GM12892 (cell line): ENCODE measurements around the gene ACTG1.
A peak's percentile ranks its signal among the peaks of the same experiment; 100 is the strongest.

Experiments
- DNase-seq: peaks from one replicate; pipeline ENCODE4 v3.0.0; 2011; ENCODE audit not compliant: insufficient read length
- FAIRE-seq: peaks from 2 replicates; lab custom pipeline; 2011; peaks lifted over from hg19 to GRCh38; lab: Jason Lieb, UNC
- POLR2A ChIP-seq: IDR thresholded peaks from 2 replicates; pipeline ENCODE4 v1.6.1; 2011; ENCODE audit warnings: low read depth, low read length, control low read depth
- POLR2AphosphoS5 ChIP-seq: IDR thresholded peaks from 2 replicates; pipeline ENCODE4 v1.6.1; 2011; ENCODE audit warnings: low read depth, low read length, control low read depth
- TAF1 ChIP-seq: IDR thresholded peaks from 2 replicates; pipeline ENCODE4 v1.6.1; 2011; ENCODE audit warnings: low read depth, mild to moderate bottlenecking, control low read depth, low read length, borderline replicate concordance

The ACTG1 gene

DNA sequence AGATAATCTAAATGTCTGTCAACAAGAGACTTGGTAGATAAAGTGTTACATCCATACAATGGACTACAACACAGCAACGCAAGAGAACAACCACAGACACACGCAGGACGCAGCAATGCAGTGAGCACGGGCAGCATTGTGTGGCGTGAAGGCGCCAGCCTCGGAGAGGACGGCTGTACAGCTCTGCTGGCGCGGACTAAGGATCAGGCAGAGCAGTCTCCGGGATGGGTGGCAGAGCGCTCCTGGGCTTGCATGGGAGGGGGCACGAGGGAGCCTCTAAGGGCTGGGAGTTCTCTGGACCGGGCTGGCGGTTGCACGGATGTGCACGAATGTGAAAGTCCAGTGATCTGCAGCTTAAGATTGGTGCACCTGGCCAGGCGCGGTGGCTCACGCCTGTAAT is 34.5 kb downstream of the ACTG1 start:
- DNase-seq (no peak), FAIRE-seq (no peak)
- TF ChIP-seq POLR2A (no peak), TAF1 (no peak), POLR2AphosphoS5 (no peak)

- TF ChIP-seq TAF1 (no peak), POLR2AphosphoS5 (no peak), POLR2A (no peak)
- no peak for FAIRE-seq
- no peak for DNase-seq
Measured at GRCh38 chr17:81477173-81477572, 35.4 kb downstream of the ACTG1 start.

DNA sequence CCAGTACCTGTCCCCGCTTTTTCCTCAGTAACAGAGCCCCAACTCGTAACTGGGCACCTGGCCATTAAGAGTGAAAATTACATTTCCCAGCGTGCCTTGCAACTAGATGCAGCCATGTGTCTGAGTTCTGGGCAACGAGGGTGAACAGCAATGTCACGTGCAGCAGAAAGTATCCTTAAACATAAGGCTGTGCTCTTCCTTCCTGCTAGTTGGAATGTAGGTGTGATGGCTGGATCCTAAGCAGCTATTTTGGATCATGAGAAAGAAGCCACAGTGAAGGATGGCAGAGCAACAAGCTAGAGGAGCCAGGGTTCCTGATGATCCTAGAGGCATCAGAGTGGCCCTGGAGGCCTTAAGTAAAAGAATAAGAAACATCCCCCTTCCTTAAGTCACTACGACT is 36.0 kb downstream of the ACTG1 start:
- no peak for FAIRE-seq
- no peak for DNase-seq
- no peak for TF ChIP-seq POLR2A
- no peak for TF ChIP-seq POLR2AphosphoS5
- no peak for TF ChIP-seq TAF1

DNA sequence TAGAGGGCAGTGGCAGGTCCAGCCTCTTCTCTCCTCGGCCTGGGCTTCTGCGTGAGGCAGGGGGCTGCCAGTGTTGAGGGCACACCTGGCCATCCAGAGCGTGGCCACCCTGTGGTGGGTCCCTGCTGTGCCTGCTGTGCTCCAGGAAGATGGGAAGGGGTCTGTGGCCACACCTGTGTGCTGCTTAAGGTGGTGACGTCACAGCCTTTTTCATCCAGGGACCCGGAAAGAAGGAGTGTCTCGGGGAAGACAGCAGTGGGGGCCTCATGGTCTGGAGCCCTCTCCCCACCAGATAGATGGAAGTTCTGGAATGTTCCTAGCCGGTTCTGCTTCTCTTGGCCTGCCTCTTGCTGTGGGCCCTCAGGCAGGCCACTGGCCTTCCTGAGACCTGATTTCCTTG is 36.5 kb downstream of the ACTG1 start:
- DNase-seq (no peak), FAIRE-seq (no peak)
- no peak for TF ChIP-seq POLR2AphosphoS5
- TF ChIP-seq POLR2A: no peak
- no peak for TF ChIP-seq TAF1

DNA sequence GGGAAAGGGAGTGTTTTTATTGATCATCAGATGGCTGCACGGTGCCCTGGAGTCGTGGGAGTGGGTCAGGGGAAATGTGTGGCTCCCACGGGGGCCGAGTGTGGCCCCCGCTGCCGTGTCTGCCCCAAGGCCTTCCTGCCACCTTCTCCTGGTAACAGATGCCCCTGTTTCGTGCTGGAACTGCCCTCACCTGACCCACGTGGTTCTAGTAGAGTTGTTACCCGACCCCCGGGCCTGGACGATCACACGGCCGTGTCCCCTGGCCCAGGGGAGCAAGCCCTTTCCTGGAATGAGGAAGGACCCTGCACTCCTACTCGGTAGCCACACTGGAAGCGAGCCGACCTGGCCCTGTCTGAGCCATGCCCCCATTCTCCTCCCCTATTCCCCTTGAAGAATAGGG is 37.6 kb downstream of the ACTG1 start:
- TF ChIP-seq POLR2A: no peak
- no peak for TF ChIP-seq TAF1
- no peak for TF ChIP-seq POLR2AphosphoS5
- no peak for FAIRE-seq
- no peak for DNase-seq

DNA sequence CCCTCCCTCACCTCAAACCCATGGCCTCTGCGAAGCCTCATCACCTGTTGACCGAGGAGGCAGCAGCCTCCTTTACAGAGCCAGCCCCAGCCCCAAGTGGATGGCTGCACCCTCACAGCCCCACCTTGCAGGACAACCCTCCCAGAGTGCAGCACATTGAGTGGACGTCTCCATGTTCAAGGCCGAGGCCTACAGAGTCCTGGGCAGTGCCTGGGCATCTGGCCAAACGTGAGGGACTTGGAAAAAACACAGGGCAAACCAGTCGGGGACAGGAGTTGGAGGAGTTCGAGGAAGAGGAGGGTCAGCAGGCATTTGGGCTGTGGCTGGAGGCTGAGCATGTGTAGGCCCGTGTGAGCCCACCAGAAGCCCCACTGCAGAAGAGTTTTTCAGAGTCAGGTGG is 39.6 kb downstream of the ACTG1 start:
- no peak for TF ChIP-seq POLR2A
- TF ChIP-seq POLR2AphosphoS5: no peak
- TF ChIP-seq TAF1: no peak
- FAIRE-seq (no peak), DNase-seq (no peak)

GRCh38 chr17:81471818-81472456 is 40.7 kb downstream of the ACTG1 start:
- DNase-seq: peak; percentile 57

DNA sequence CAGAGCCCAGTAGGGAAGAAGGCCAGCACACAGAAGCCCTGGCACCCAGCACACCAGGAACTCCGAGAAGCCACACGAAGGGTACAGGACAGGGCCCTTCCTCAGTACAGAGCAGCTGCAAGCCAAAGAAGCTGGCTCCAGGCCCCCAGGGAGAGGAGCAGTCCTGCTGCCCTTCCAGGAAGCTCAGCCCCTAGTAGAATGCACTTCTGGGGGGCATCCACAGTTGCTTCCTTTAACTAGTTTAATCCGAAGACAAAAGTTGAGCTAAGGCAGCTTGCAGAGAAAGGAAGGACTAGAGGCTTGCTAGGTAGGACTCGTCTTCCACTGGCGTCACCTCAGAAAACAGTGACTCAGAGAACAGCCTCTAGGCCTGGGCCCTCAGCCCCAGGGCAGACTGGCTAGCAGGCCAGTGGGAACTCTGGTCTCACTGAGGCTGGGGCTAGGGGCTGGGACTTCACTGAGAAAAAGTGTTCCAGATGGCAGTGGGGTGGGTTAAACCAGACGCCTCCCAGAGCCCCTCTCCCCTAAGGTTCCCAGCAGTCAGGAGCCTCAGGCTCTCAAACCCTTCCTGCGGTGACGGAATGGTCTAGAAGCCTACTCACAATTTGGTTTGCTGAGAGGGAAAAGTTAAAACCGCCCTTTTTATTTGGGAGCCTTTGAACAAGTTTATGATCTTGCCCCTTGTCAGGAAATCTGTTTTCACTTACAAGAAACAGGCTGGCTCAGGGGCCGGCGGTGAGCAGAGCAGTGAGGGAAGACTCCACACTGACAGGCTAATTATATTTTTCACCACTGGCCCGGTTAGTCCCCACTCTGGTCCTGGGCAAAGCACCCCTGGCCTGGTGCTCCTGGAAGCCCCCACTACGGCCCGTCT is 41.4 kb downstream of the ACTG1 start:
- FAIRE-seq: no peak
- no peak for DNase-seq
- TF ChIP-seq POLR2AphosphoS5 (no peak), POLR2A (no peak), TAF1 (no peak)

More at GRCh38 chr17:81471818-81472456, 40.7 kb downstream of the ACTG1 start:
- FAIRE-seq: no peak
- TF ChIP-seq POLR2A (no peak), POLR2AphosphoS5 (no peak), TAF1 (no peak)

DNA sequence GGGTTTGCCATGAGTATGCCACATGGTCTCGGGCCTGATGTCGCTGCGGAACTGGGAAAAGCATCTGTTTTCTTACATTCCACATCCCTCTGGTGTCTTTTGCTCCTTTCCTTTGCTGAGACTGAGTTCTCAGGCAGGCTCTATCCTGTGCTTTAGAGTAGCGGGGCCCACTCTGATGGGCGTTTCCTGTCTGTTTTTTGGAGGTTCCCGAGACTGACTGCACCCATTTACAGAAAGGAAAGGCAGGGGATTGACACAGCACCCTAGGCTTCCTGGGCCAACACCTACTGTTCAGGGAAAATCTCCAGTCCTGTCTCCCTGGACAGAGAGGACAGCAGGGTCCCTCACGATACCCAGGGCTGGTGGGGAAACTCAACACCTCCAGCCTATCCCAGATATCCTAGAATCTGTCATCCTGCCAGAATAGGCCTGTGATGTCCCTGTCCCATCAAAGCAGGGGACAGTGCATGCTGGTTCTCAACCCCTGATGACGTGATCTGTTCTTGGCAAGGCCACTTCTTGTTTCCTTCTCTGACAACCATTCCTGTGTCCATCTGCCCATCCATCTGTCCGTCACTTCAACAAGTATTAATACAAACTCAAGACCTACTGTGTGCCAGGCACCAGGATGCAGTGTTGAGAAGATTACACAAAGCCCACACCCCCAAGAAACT is 42.2 kb downstream of the ACTG1 start:
- no peak for FAIRE-seq
- TF ChIP-seq POLR2A (no peak), POLR2AphosphoS5 (no peak), TAF1 (no peak)
- no peak for DNase-seq

- TF ChIP-seq TAF1 (no peak), POLR2AphosphoS5 (no peak), POLR2A (no peak)
- DNase-seq (no peak), FAIRE-seq (no peak)
Measured at GRCh38 chr17:81469266-81469665, 43.3 kb downstream of the ACTG1 start.

- TF ChIP-seq POLR2AphosphoS5 (no peak), TAF1 (no peak)
- no peak for FAIRE-seq
- DNase-seq: no peak
Measured at GRCh38 chr17:81468770-81469121, 43.9 kb downstream of the ACTG1 start.
